GM10266 (cell line): Measurements from ENCODE around the gene SPI1.

ENCODE experiments used
- DNase-seq: peaks from one replicate; pipeline ENCODE4 v3.0.0; 2012; ENCODE audit errors: extremely low spot score
- TF ChIP-seq, protein P1 (sequence below): IDR thresholded peaks from 2 replicates; pipeline ENCODE4 v1.5.1; 2012; ENCODE audit warnings: mild to moderate bottlenecking, low read depth; ENCODE audit not compliant: control insufficient read depth, insufficient read depth; ENCODE audit errors: missing control alignments

The SPI1 gene

DNA sequence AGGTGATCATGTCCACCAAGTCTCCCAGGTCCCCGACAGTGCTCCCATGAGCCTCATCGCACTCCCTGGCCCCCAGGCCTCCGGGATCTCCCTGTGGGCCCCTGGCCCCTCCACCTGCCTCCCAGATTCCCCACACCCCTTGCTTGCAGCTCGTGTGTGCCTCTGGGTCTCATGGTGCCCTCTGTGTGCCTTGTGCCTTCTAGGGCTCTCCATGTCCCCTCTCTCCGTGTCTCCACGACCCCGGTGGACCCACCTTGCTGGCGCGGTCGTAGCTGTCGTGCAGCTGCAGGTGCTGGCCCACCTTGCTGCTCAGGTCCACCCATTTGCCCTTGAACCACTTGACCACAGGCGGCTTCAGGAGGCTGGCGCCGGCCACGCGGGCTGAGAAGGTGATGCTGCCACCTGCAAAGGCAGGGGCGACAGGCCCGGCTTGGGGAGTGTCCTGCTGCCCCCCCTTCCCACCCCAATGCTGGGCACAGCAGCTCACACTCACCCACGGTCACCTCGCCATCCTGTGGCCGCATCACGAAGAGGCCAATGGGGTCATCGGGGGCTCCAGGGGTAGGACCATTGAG lies 28.7 kb downstream of the SPI1 start:
- TF ChIP-seq, protein P1, sequence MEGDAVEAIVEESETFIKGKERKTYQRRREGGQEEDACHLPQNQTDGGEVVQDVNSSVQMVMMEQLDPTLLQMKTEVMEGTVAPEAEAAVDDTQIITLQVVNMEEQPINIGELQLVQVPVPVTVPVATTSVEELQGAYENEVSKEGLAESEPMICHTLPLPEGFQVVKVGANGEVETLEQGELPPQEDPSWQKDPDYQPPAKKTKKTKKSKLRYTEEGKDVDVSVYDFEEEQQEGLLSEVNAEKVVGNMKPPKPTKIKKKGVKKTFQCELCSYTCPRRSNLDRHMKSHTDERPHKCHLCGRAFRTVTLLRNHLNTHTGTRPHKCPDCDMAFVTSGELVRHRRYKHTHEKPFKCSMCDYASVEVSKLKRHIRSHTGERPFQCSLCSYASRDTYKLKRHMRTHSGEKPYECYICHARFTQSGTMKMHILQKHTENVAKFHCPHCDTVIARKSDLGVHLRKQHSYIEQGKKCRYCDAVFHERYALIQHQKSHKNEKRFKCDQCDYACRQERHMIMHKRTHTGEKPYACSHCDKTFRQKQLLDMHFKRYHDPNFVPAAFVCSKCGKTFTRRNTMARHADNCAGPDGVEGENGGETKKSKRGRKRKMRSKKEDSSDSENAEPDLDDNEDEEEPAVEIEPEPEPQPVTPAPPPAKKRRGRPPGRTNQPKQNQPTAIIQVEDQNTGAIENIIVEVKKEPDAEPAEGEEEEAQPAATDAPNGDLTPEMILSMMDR: no peak
- no peak for DNase-seq

DNA sequence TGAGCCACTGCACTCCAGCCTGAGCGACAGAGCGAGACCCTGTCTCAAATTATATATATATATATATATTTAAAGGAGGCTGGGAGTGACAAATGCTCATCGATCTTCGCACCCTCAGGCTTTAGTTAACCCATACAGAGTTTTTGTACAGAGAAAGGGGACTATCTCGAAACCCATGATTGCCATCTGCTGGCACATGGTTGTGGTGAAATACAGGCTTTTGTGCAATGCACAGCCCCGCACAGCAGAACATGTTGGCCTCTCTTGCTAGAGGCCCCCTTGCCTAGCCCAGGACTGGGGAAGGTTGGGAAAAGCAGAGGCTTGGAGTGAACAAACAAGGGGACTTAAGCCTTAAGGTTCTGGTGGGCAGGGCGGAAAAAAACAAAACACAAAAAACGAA lies 29.5 kb downstream of the SPI1 start:
- TF ChIP-seq, protein P1: peak; percentile 36
- peak; percentile 68 for DNase-seq

DNA sequence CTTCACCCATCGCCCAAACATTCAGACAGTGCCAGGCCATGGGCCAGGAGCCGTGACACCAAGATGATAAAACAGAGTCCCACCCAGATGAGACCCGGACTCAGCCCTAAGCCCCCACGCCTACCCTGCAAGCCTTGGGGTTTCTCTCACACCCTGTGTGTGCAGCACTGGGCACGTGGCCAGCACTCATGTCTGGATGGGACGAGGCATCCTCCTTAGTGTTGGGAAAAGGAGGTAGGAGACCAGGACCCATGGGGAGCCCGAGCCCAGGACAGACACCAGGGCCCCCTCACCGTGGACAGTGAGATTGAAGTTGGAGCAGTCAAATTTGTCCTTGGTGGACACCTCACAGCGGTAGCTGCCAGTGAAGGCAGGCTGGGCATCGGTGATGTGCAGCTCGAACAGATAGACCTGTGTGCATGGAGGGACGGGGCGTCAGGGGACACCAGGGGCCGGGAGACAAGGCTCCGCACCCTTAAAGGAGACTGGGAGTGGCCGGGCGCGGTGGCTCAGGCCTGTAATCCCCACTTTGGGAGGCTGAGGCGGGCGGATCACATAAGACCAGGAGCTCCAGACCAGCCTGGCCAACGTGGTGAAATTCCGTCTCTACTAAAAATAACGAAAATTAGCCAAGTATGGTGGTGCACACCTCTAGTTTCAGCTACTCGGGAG lies 30.1 kb downstream of the SPI1 start:
- TF ChIP-seq, protein P1: no peak
- DNase-seq: no peak

DNA sequence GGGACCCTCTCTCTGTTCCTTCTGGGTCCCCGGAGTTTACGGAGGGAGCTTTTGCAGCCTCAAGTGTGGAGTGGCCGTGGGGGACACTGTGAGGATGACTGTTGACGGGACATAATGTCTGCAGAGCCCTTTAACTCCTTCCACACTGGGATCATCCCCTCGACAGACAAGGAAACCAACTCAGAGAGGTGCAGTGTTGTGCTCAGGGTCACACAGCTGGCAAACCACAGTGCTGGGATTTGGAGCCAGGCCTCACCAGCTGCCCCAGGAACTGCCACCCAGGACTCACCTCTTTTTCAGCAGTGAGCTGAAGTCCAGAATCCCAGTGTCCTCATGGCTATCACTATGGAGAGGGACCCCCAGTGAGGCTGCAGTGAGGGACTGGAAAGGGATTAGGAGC lies 31.2 kb downstream of the SPI1 start:
- DNase-seq: no peak
- TF ChIP-seq, protein P1: no peak

DNA sequence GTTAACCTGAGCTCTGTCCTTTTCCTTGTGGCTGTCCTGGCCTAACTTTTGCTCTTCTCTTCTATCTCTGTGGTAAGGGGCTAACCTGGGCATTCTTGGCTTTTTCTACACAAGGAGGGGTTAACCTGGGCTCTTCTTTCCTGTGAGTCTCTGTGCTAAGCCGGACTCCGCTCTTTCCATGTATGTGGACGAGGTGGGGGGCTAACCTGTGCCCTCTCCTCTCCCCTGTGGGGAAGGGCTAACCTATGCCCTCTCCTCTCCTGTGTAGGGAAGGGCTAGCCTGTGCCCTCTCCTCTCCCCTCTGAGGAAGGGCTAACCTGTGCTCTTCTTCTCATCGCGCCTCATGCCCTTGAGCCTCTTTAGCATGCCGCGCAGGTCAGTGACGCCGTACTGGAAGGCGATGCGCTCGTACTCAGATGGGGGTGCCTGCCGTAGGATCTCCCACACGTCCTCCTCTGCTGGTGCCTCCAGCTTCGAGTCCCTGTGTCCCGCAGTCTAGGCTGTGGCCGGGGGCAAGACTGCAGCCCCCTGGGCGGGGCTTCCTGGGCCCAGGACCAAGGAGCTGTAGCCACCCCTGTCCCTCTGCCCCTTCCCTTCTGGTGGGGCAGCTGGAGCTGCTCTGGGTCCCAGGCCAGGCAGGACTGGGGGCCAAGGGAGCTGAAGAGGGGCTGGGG lies 32.3 kb downstream of the SPI1 start:
- DNase-seq: no peak
- TF ChIP-seq, protein P1: no peak

DNA sequence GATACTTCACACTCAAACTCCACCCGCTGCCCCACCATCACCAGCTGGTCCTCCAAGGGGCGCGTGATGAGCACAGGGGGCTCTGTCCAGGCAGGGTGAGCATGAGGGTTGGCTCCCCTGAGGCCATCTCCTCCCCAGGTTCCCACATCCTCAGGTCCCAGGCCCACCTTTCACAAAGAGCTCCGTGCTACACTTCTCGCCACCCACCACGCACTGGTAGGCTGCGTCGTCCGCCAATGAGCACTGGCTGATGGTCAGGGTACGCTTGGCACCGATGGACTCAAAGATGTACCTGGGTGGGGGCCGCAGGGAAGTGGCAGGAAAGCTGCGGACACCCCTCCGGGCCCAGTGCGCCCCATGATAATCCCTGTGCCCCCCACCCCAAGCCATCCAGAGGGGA lies 35.5 kb downstream of the SPI1 start:
- TF ChIP-seq, protein P1: no peak
- no peak for DNase-seq
